Putamen (tissue), 1 donor: ENCODE data around the gene SLC6A12.

Experiments used
- DNase-seq: peaks from one replicate; pipeline ENCODE4 v3.0.0-alpha.2; 2016; ENCODE audit warnings: low spot score

The SLC6A12 gene

GRCh38 chr12:162467-163307 is 51.3 kb downstream of the SLC6A12 start:
- no peak for DNase-seq

- no peak for DNase-seq
Observed at GRCh38 chr12:161823-162222, 52.1 kb downstream of the SLC6A12 start.

GRCh38 chr12:160858-161257 is 53.1 kb downstream of the SLC6A12 start:
- no peak for DNase-seq

GRCh38 chr12:159156-159782 is 54.7 kb downstream of the SLC6A12 start:
- DNase-seq, result no peak

GRCh38 chr12:157644-158043 is 56.3 kb downstream of the SLC6A12 start:
- DNase-seq, result no peak

- no peak for DNase-seq
Observed at GRCh38 chr12:156945-157344, 57.0 kb downstream of the SLC6A12 start.

GRCh38 chr12:155646-156045 is 58.3 kb downstream of the SLC6A12 start:
- DNase-seq, result no peak

- DNase-seq, result no peak
Observed at GRCh38 chr12:155006-155405, 59.0 kb downstream of the SLC6A12 start.

- DNase-seq, result no peak
Observed at GRCh38 chr12:154058-154457, 59.9 kb downstream of the SLC6A12 start.

GRCh38 chr12:153080-153746 is 60.7 kb downstream of the SLC6A12 start:
- no peak for DNase-seq

GRCh38 chr12:152440-152839 is 61.5 kb downstream of the SLC6A12 start:
- no peak for DNase-seq

- DNase-seq, result no peak
Observed at GRCh38 chr12:151579-151978, 62.4 kb downstream of the SLC6A12 start.

- peak; percentile 56 for DNase-seq
Observed at GRCh38 chr12:148676-149416, 65.1 kb downstream of the SLC6A12 start.

GRCh38 chr12:147242-147641 is 66.7 kb downstream of the SLC6A12 start:
- DNase-seq, result no peak

- DNase-seq, result no peak
Observed at GRCh38 chr12:145369-145960, 68.5 kb downstream of the SLC6A12 start.

- DNase-seq, result no peak
Observed at GRCh38 chr12:144650-145284, 69.2 kb downstream of the SLC6A12 start.

- no peak for DNase-seq
Observed at GRCh38 chr12:143964-144649, 69.8 kb downstream of the SLC6A12 start.

- no peak for DNase-seq
Observed at GRCh38 chr12:140162-140561, 73.8 kb downstream of the SLC6A12 start.
